Fibroblast of the conjunctiva (primary cell): ENCODE results near the gene CNTN4.
"Not testable (repeated sequence)": the region's sequence is repeated elsewhere in the genome, so short reads cannot be mapped to it uniquely, and the experiment has no call there.

Source experiments
- DNase-seq: peaks from one replicate; pipeline ENCODE4 v3.0.0-alpha.2; 2010; ENCODE audit warnings: low read depth

Gene CNTN4

DNA sequence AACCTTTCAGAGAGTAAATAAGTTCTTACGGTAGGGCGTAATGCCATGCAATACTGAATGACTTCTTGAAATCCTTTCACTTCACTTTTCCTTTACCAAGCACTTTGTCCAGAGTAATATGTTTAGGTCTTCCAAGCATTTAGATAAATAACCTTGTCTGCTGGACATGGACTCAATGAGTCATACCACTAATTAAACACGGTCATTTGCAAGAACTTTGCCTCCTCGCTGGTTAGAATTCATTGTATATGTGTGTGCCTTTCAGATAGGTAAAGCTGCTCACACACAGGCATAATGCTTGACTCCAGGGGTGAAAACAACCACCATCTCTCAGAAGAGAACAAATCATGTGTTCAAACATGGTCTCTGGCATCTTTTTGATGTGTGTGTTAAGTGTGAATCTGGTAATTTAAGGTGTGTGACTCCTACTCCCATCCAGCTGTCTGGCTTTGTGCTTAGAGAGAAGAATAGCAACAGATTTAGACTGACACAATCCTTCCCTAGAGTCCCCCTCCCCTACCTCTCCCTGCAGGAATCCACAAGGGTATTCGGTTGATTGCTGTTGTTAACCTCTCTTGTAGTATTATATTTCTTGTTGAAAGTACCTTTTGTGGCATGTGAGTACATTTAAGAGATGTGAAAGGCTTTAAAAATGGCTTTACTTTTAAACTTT lies 419.0 kb downstream of the CNTN4 start:
- no peak for DNase-seq

DNA sequence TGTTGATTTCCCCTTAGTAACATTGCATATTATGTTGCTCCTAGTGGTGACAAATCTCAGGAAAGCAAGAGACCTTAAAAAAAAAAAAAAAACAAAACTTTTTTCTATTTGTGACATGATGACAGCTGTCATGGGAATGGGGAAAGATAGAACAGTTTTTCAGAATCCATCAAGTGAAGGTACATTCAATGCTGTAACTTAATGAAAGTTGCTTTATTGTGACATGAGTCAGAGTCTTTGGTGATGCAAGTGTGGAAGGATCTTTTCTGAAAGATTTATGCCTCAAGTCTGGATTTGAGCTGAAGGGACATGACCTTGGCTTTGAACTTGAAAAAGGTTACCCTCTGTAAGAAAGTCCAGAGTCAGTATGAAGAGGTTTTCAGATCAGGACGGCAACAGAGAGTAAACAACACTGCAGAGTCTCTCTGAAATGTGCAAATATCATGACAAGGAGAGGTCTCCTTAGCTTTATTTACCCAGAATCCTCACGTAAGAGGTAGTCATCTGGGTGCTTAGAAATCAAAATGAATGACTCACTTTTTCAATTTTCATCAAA lies 424.7 kb downstream of the CNTN4 start:
- no peak for DNase-seq

DNA sequence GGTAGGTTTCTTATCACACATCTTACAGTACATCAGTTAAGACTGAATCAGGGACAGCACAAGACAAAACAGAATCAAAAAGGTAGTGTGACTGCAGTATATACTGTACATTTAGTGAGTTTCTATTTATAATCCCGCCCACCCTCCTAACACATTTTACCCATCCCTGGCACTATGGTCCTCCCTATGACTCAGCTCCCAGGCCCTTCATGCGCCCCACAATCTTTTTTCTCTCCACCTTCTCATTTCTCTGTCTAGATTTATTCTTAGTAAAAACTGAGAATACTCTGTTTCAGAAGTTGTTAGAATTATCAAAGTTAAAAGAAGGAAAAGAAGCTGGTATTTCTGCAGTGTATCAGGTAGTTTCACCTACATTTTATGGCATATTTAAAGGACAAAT lies 427.3 kb downstream of the CNTN4 start:
- no peak for DNase-seq

DNA sequence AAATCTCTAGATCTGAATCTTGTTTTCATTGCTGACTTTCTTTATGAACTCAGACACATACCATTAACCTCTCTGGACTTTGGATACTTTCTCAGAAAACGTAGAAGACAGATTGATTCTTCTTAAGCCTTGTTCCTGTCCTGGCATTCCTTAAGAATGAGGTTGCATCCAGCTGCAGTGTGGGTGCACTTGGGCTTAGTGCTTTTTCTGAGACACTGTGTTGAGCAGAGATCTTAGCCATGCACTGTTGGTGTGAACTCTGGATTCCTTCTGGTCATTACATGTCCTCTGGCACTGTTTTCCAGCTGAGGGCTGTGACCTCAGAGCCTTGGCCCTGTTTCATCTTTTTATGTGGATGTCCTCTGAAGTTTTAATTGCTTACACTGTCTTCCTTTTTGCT lies 428.3 kb downstream of the CNTN4 start:
- no peak for DNase-seq

DNA sequence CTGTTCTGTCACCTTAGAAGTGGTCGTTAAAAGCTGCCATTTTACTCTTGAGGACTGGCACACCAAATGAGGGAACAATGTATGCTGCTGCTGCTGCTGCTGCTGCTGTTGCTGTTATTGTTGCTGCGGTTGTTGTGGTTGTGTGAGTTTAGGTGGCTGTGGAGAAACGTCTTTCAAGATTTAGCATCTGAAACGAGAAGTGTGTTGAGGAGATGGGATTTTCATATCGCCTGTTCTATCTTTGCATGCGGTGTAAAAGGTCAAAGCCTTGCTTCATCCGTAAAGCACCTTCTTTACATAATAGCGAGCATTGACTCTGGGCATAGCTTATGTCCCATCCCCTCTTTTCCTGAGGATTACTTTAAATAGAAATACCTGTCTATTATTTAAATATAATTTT lies 428.7 kb downstream of the CNTN4 start:
- not testable (repeated sequence) for DNase-seq

DNA sequence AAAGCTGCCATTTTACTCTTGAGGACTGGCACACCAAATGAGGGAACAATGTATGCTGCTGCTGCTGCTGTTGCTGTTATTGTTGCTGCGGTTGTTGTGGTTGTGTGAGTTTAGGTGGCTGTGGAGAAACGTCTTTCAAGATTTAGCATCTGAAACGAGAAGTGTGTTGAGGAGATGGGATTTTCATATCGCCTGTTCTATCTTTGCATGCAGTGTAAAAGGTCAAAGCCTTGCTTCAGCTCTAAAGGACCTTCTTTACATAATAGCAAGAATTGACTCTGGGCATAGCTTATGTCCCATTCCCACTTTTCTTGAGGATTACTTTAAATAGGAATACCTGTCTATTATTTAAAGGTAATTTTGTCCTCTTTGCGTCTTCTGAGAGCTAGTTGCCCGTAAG lies 436.1 kb downstream of the CNTN4 start:
- DNase-seq: not testable (repeated sequence)

DNA sequence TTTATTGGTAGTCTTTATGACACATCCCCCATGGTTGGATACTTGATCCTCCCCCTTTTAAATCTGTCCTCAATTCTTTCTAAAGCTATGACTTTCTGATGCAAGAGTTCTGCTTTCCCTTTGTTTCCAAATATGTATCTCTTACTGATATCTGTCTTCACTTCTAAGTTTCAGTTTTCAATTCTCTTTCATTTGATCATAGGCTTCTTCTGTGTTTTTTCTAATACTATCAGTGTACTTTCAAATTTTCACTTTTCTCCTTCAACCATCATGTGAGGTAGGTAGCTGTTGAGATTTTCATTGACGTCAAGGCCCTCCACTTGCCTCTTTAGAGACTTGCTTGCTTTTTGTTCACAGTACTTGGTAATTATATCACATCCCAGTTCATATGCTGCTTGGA lies 436.5 kb downstream of the CNTN4 start:
- no peak for DNase-seq

DNA sequence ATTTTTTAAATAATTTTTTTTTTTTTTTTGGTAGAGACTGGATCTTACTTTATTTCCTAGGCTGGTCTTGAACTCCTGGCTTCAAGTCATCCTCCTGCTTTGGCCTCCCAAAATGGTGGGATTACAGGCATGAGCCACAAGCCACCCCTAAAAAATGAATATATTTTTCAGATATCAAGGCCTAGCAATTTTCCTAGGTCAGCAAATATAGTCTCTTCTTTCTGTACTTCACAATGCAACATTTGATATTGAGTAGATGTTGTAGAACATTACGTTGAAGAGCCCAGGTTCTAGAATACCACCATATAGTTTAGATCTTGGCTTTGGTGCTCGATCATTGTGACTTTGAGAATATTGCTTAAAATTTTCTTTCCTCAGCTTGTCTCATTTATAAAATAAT lies 437.9 kb downstream of the CNTN4 start:
- DNase-seq: no peak

DNA sequence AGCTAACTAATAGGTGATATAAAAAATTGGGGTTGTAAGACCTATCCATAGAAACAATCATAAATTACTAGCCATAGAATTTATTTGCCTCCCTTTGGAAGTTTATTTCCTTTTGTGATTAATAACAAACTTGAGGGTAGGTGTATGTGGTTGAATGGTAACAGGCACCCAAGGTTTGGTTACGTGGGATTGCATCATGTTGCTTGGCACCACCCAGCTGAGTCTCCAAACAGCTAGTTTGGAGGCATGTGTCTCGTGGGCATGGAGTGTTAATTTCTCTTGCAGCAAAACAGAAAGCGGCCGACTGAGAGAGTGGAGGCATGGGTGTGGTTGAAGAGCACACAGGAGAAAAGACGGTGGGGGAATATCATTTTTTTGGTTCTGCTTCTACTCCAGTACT lies 441.4 kb downstream of the CNTN4 start:
- no peak for DNase-seq

DNA sequence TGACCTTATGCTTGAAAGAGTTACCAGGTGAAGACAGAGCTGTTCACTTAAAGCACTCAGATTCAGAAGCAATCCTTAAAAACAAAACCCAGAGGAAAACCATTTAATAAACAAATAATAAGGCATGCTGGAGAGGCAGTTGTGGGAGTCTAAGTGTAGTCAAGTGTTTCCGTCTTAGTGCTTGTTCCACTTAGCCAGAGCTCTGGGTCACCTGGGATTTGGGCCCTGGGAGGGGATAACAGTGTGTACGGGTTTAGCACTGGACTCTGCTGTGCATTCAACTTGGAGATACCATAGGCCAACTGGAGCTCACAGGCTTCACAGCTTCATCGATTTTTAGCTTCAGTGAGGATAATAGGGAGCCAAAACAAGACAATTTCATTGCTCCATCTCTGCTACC lies 444.6 kb downstream of the CNTN4 start:
- no peak for DNase-seq

DNA sequence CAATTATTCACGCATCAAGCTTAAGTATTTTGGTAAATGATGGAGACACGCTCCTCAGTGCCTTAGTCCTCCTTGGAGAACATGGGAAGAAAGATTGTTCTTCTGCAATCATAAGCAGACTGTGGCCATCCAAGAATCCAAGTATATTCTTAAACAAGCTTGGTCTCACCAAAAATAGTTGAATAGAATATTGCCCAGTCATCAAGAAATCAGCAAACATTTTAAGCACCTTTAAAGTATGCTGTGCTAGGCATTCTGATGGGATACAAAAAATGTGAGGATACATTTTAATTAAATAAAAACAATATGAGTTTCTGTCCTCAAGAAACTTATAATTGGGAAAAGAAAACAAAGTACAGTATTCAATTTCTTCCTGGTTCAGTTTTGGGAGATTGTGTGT lies 445.5 kb downstream of the CNTN4 start:
- no peak for DNase-seq

DNA sequence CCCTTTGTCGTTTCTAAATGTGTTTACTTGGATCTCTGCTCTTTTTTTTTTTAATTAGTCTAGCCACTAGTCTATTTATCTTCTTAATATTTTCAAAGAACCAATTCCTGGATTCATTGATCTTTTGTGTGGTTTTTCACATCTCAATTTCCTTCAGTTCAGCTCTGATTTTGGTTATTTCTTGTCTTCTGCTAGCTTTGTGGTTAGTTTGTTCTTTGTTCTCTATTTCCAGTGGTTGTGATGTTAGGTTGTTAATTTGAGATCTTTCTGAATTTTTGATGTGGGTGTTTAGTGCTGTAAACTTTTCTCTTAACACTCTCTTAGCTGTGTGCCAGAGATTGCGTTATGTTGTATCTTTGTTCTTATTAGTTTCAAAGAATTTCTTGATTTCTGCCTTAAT lies 446.1 kb downstream of the CNTN4 start:
- no peak for DNase-seq

DNA sequence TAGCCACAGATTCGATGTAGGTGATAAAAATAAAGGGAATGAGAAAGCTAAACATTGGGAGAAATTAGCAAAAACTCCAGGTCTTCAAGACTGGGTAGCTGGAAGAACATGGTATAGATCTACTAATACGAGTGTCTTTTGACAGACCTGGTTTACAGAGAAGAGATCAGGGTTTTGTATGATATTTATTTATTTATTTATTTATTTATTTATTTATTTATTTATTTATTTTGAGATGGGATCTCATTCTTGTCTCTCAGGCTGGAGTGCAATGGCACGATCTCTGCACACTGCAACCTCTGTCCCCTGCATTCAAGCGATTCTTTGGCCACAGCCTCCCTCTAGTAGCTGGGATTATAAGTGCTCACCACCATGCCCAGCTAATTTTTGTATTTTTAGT lies 448.4 kb downstream of the CNTN4 start:
- DNase-seq: no peak

DNA sequence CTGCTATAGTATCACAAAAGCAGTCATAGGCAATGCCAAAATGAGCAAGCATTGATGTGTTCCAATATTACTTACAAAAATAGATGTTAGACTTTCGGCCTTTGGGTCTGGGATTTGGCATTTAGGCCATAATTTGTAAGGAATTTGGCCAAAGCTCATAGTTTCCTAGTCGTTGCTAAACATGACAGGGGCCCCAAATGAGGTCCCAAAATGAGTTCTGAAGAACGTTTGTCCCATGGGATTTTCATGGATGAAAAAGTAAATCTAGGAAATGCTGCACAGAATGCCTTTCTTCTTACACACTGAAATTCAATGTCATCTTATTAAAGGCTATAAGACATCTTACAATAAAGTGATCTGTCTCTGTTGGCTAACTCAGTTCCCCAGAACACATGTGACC lies 456.0 kb downstream of the CNTN4 start:
- DNase-seq: no peak

DNA sequence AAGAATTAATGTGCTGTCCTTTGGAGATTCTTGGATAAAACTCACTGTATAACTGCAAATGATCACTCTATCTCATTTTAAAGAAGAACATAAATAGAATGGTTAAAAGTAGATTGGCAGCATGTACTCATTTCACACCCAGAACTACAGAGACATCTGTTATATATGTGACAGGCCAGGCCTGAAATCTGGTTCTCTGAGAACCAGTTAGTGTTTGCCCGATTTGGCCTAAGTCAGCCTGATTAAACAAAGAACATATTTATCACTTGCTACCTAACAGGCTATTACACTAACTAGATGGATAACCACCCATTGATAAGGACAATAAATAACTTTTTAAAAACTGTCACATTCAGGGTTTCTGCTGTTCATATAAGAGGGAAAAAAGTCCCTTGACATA lies 460.1 kb downstream of the CNTN4 start:
- no peak for DNase-seq

DNA sequence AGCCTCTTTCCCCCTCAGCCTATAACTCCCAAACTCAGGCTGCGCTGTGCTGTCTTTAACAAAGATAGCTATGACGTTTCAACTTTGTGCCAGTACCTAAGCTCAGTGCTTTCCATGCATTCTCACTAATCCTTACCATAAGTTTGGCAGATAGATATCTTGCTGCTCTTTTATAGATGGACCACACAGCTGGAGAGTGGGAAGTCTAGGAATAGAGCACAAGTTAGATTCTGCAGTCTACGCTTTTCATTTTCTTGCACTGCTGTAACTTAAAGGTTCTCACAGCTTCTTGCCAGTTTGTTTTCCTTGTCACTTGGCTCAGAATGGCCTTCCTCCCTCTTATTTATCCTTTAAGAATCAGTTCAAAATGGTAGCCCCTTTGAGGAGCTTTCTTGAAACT lies 468.8 kb downstream of the CNTN4 start:
- DNase-seq: no peak

DNA sequence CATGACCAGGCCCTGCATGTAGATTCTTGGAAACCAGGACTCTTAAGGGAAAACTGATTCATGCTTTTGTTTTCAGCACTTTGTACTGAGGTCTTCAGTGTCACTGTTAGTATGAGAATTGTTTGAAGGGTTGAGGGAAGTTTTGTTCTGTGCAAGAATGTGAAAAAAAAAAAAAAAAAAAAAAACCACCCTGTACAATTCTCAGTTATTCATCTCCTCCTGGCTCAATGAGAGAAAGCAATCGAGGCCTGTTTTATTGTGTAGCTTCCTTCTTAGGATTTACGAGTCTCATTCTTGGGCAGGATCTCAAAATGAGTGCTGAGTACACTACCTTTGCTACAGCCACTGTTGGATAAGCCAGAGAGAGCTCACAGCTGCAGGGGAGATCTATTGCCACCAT lies 469.5 kb downstream of the CNTN4 start:
- DNase-seq: no peak

DNA sequence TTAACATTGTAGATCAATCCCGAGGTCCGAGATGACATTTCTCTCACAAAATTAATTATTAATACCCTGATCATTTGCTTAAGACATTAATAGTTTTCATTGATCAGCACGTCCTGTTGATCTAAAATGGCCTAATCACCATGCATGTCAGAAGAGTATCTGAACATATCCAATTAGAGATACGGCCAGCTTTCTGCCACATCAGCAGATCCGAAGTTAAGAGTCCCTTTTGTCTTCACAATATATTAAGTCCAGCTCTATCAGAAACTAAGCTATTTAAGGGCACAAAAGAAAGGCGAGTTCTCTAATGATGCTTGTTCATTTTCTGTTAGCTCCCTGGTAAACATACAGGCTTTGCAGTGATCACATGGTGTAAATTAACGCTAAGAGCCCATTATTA lies 470.3 kb downstream of the CNTN4 start:
- DNase-seq: no peak

DNA sequence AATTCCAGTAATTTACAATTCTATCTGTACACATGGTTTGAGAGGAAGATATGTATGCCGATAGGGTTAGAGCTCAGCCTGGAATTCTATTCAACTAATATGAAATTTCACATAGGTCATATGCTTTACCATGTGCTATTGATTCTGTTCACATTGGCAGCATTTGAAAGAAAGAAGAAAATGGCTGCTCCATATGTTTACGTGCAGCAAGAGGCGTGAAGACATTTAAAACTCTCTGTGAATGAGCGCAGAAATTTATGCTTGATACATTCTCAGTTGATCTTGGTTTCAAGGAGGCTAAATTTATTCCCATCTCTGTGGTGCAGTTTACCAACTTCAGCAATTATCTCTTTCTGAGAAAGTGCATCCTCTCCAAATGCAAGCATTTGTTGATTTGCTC lies 478.9 kb downstream of the CNTN4 start:
- no peak for DNase-seq

DNA sequence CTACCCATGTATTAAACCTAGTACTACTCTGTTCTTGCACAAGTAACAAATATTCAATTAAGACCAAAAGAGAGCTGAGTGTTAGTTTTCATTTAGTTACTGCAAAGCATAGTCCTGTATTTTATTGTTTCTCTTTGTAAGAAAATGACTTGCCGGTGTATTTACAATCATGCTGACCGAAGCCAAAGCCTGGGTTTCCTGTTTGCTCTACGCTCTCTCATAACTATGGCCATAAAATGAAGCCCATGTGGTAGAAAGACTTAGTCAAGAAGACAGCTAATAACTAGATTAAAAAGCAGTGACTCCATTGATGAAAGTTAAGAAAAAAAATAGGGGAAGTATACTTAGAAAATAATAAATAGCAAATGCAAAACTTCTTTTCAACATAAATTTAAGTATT lies 479.9 kb downstream of the CNTN4 start:
- no peak for DNase-seq

DNA sequence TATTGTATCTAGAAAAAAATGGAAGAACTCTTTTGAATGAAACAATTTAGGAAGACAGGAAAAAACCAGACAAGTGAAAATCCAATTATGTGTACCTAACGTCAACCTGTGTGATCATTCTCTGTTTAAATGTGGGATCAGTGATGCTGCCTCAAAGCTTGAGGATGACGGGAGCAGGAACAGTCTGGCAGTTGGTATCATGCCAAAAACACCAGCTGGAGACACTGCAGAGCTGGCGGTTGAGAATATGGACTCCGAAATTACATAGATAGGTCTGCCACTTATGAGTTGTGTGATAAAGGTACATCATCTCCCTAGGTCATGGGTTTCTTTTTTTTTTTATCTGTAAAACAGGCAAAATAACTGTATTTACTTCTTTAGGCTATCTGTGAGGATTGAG lies 480.5 kb downstream of the CNTN4 start:
- DNase-seq: no peak

DNA sequence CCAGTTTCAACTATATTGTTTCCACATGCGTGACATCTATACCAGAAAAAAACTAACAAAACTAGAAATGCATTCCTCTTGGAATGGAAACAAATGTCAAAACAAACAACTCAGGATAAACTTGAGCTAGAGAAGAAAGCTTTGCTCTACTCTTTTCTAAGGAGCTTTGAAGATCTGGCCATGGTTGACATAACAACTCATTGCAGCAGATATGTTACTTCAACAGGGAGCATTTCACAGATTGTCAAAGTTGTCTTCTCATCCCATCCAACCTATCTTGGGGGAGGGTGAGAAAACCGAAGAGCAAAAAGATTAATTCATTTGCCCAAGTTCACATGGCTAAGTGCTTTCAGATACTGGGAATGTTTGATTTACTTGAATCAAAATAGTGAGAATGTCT lies 484.4 kb downstream of the CNTN4 start:
- no peak for DNase-seq

DNA sequence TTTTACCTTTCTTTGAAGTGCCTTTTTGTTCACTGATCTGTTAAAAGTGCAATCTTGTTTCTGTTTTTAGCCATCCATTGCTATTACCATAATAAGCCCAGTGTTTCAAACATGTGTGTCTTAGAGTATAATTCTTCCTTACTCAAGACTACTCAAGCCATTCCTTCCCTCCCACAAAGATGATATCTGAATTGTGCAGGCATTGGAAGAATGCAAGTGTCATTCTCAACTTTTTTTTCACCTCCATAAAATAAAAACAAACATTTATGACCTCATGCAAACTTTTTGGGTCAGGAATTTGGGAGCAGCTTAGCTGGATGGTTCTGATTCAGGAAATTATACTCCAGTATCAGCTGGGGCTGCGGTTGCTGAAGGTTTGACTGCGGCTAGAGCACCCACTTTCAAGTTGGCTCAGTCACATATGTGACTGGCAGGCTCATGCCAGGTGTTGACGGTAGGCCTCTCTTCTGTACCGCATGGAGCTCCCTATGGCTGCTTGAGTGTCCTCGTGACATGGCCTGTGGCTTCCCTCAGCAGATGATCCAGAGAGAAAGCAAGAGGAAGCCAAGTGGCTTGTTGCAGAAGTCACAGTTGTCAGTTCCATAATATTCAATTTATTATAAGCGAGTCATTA lies 490.8 kb downstream of the CNTN4 start:
- DNase-seq: no peak

DNA sequence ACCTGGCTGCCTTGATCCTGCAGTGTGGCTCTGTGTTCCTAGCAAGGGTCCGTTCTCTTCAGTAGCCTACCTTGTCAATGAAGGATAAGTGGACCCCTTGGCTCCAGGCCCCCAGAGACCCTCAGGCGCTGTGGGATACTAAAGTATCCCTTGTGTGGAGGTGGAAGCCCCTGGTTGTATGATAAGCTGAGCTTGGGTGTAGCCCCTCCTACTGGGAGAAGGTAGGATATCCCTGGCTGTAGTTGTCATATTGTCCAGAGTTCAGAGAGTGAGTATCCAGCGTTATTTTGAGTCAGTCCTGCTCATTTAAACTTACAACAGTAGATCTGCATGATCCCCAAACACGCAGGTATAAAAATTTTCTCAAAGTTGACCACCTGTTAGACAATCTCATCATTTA lies 496.8 kb downstream of the CNTN4 start:
- no peak for DNase-seq
